Uterus (tissue), 2 donors: ENCODE results near the gene RPS6KA2.

ENCODE experiments used
- POLR2A ChIP-seq, 2 donors: fragments of 450-650 bp; IDR thresholded peaks; one replicate each; pipeline ENCODE4 v1.6.1; 2016; ENCODE audit warnings: antibody characterized with exemption in 2 of 2, mild to moderate bottlenecking in 1 of 2, moderate library complexity in 1 of 2
- TF ChIP-seq, protein P1 (sequence below), 4 experiments: fragments of 200-600 bp in 2 of 4; fragments of 450-650 bp in 2 of 4; sonication (generic) in 2 of 4; IDR thresholded peaks; one replicate each; pipeline ENCODE4 v1.5.1; 2016 to 2019; ENCODE audit warnings: antibody characterized with exemption in 4 of 4, mild to moderate bottlenecking in 2 of 4, moderate library complexity in 1 of 4

DNA sequence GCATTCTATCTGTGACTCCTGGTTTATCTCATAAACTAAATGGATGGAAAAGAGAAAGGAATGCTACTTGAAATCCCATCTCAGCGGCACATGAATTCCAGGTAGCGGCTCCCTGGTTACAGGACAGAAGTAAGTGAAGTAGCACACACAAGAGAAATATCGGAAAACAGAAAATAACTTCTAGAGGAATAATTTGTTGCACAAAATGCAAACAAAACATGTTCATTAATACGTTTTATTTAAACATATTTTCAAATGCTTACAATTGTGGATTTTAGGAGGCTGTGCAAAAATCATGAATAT lies 26.5 kb upstream of the RPS6KA2 start:
- TF ChIP-seq, protein P1, sequence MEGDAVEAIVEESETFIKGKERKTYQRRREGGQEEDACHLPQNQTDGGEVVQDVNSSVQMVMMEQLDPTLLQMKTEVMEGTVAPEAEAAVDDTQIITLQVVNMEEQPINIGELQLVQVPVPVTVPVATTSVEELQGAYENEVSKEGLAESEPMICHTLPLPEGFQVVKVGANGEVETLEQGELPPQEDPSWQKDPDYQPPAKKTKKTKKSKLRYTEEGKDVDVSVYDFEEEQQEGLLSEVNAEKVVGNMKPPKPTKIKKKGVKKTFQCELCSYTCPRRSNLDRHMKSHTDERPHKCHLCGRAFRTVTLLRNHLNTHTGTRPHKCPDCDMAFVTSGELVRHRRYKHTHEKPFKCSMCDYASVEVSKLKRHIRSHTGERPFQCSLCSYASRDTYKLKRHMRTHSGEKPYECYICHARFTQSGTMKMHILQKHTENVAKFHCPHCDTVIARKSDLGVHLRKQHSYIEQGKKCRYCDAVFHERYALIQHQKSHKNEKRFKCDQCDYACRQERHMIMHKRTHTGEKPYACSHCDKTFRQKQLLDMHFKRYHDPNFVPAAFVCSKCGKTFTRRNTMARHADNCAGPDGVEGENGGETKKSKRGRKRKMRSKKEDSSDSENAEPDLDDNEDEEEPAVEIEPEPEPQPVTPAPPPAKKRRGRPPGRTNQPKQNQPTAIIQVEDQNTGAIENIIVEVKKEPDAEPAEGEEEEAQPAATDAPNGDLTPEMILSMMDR (IDR thresholded peaks at IDR 0.05): no peak
- TF ChIP-seq POLR2A (IDR thresholded peaks at IDR 0.05): no peak
